Nephron (organoid): ENCODE data around the gene ANKRD45.
"Not testable (repeated sequence)": the region's sequence is repeated elsewhere in the genome, so short reads cannot be mapped to it uniquely, and the experiment has no call there.

Experiments used
- H3K27ac Mint-ChIP-seq, 3 experiments: 2 replicates each; pipeline ENCODE4 v1.8.0; 2020; ENCODE audit warnings: mixed read lengths in 3 of 3, mild to moderate bottlenecking in 2 of 3, moderate library complexity in 1 of 3
- H3K27me3 Mint-ChIP-seq: 2 replicates; pipeline ENCODE4 v1.8.0; 2021; ENCODE audit warnings: low read depth, mild to moderate bottlenecking, moderate library complexity, mixed read lengths
- H3K36me3 Mint-ChIP-seq: 2 replicates; pipeline ENCODE4 v1.8.0; 2020; ENCODE audit warnings: low read depth, mixed read lengths
- H3K4me1 Mint-ChIP-seq: 2 replicates; pipeline ENCODE4 v1.8.0; 2020; ENCODE audit warnings: mixed read lengths
- H3K4me3 Mint-ChIP-seq, 3 experiments: 2 replicates each; pipeline ENCODE4 v1.8.0; 2020; ENCODE audit warnings: mild to moderate bottlenecking in 3 of 3, mixed read lengths in 3 of 3, moderate library complexity in 2 of 3
- H3K9me3 Mint-ChIP-seq: 2 replicates; pipeline ENCODE4 v1.8.0; 2020; ENCODE audit warnings: mixed read lengths
- CTCF ChIP-seq, 3 experiments: fragments of 200-600 bp; sonication (generic); IDR thresholded peaks; one replicate each; pipeline ENCODE4 v1.5.0; 2021; ENCODE audit warnings: antibody characterized with exemption in 3 of 3; ENCODE audit not compliant: unreplicated experiment in 3 of 3

Gene ANKRD45

GRCh38 chr1:173708787-173709186 is 39.1 kb upstream of the ANKRD45 start:
- H3K4me1 Mint-ChIP-seq: no peaks in the 10 kb centered on the region
- no peaks in the 10 kb centered on the region for H3K36me3 Mint-ChIP-seq
- H3K9me3 Mint-ChIP-seq: no peaks in the 10 kb centered on the region
- H3K27ac Mint-ChIP-seq: no peak overlapping the region
- H3K4me3 Mint-ChIP-seq: no peak overlapping the region
- H3K27me3 Mint-ChIP-seq: peaks cover 28% of the 10 kb centered on the region
- no peak for TF ChIP-seq CTCF (IDR thresholded peaks at IDR 0.05; ENCODE audit: unreplicated experiment in 3 of 3)

- Mint-ChIP-seq H3K4me1 (no peaks in the 10 kb centered on the region), H3K27me3 (peaks cover 18% of the 10 kb centered on the region), H3K27ac (no peak overlapping the region), H3K9me3 (no peaks in the 10 kb centered on the region), H3K4me3 (no peak overlapping the region), H3K36me3 (peaks cover 3% of the 10 kb centered on the region)
- TF ChIP-seq CTCF (IDR thresholded peaks at IDR 0.05; ENCODE audit: unreplicated experiment in 3 of 3): no peak
Measured at GRCh38 chr1:173705117-173705516, 35.5 kb upstream of the ANKRD45 start.

GRCh38 chr1:173702736-173703135 is 33.1 kb upstream of the ANKRD45 start:
- Mint-ChIP-seq H3K27me3 (peaks cover 11% of the 10 kb centered on the region), H3K36me3 (peaks cover 3% of the 10 kb centered on the region), H3K9me3 (peaks cover 2% of the 10 kb centered on the region), H3K4me1 (no peaks in the 10 kb centered on the region), H3K4me3 (no peak overlapping the region), H3K27ac (no peak overlapping the region)
- TF ChIP-seq CTCF (IDR thresholded peaks at IDR 0.05; ENCODE audit: unreplicated experiment in 3 of 3): no peak

- H3K27ac Mint-ChIP-seq, H3K9me3 Mint-ChIP-seq, H3K4me3 Mint-ChIP-seq, H3K4me1 Mint-ChIP-seq: not testable (repeated sequence)
- Mint-ChIP-seq H3K36me3 (peaks cover 12% of the 10 kb centered on the region), H3K27me3 (peaks cover 11% of the 10 kb centered on the region)
Measured at GRCh38 chr1:173701299-173701698, 31.6 kb upstream of the ANKRD45 start.

GRCh38 chr1:173693238-173693637 is 23.6 kb upstream of the ANKRD45 start:
- H3K27ac Mint-ChIP-seq: no peak overlapping the region
- no peak overlapping the region for H3K4me3 Mint-ChIP-seq
- H3K4me1 Mint-ChIP-seq: no peaks in the 10 kb centered on the region
- peaks cover 10% of the 10 kb centered on the region for H3K9me3 Mint-ChIP-seq
- H3K36me3 Mint-ChIP-seq: peaks cover 11% of the 10 kb centered on the region
- TF ChIP-seq CTCF (IDR thresholded peaks at IDR 0.05; ENCODE audit: unreplicated experiment in 3 of 3): no peak
- H3K27me3 Mint-ChIP-seq: no peaks in the 10 kb centered on the region

GRCh38 chr1:173688300-173688699 is 18.6 kb upstream of the ANKRD45 start:
- TF ChIP-seq CTCF (IDR thresholded peaks at IDR 0.05; ENCODE audit: unreplicated experiment in 3 of 3): no peak
- H3K36me3 Mint-ChIP-seq: no peaks in the 10 kb centered on the region
- H3K27me3 Mint-ChIP-seq: no peaks in the 10 kb centered on the region
- no peaks in the 10 kb centered on the region for H3K9me3 Mint-ChIP-seq
- no peak overlapping the region for H3K27ac Mint-ChIP-seq
- H3K4me1 Mint-ChIP-seq: no peaks in the 10 kb centered on the region
- H3K4me3 Mint-ChIP-seq: no peak overlapping the region

GRCh38 chr1:173685121-173685520 is 15.5 kb upstream of the ANKRD45 start:
- not testable (repeated sequence) for H3K9me3 Mint-ChIP-seq, H3K36me3 Mint-ChIP-seq, H3K27me3 Mint-ChIP-seq, H3K4me3 Mint-ChIP-seq, H3K27ac Mint-ChIP-seq, H3K4me1 Mint-ChIP-seq

- not testable (repeated sequence) for H3K27me3 Mint-ChIP-seq, H3K4me1 Mint-ChIP-seq, H3K4me3 Mint-ChIP-seq, H3K36me3 Mint-ChIP-seq, H3K27ac Mint-ChIP-seq, H3K9me3 Mint-ChIP-seq
Measured at GRCh38 chr1:173683838-173684237, 14.2 kb upstream of the ANKRD45 start.
